HG03196 (cell line): ENCODE results near the gene CEP89.
"Not testable (repeated sequence)": the region's sequence is repeated elsewhere in the genome, so short reads cannot be mapped to it uniquely, and the experiment has no call there.

Experiments
- ATAC-seq: cut with Tn5 transposase; IDR thresholded peaks from one replicate; pipeline ENCODE4 v1.9.1; 2021; ENCODE audit not compliant: unreplicated experiment

The CEP89 gene

DNA sequence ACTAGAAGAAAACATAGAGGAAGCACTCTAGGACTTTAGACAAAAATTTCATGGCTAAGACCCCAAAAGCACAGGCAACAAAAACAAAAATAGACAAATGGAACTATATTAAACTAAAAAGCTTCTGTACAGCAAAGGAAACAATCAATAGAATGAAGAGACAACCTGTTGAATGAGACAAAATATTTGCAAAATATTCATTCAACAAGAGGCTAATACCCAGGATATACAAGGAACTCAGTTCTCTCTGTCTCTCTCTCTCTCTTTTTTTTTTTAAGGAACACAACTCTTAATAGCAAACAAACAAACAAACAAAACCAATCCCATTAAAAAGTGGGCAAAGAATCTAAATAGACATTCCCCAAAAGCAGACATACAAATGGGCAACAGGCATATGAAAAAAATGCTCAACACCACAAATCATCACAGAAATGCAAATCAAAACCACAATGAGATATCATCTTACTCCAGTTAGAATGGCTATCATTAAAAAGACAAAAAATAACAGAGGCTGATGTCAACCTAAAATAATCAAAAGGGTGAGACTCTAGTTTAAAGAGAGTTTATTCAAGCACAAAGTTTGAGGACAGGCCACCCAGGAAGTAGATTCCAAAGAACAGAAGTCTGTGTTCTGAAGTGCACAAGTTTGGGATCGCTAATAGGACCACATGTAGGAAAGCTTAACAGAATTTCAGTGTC is 75.1 kb downstream of the CEP89 start:
- ATAC-seq = no peak

DNA sequence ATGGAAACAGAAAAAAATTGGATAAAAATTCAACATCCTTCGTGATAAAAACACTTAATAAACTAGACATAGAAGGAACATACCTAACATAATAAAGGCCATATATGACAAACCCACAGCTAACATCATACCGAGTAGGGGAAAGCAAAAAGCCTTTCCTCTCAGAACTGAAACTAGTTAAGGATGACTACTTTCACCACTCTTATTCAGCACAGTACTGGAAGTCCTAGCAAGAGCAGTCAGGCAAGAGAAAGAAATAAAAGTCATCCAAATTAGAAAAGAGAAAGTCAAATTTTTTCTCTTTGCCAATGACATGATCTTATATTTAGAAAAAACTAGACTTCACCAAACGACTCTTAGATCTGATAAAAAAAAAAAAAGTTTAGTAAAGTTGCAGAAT is 76.4 kb downstream of the CEP89 start:
- no peak for ATAC-seq

DNA sequence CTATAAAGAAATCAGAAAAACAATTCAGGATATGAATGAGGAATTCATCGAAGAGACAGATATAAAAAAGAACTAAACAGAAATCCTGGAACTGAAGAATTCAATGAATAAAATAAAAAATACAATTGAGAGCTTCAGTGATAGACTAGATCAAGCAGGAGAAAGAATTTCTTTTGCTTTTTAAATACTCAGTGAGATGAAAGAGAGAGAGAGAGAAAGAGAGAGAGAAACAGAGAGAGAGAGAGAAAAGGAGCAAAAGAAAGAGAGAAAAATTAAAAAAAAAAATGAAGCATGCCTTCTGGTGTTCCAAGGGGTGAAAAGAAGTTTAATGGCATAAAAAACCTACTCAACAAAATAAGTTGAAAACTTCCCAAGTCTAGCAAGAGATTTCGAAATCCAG is 80.1 kb downstream of the CEP89 start:
- no peak for ATAC-seq

DNA sequence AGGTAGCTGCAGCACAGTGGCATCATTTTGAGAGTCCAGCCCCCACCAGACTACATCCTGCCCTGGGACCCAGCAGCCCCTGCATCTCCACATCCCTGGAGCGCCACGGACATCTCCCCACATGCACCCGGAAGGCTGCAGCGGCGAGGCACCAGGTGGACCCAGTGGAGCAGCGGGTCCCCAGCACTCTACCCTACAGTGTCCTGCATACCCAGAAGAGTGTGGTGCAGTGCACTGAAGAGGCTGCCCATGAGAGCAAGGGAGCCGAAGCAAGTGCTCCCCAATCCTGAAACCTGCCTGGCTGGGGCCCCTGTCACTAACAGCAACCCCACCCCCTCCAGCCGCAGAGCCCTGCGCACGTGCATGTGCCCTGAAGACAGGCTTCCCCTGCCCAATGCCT is 80.9 kb downstream of the CEP89 start:
- ATAC-seq = no peak

DNA sequence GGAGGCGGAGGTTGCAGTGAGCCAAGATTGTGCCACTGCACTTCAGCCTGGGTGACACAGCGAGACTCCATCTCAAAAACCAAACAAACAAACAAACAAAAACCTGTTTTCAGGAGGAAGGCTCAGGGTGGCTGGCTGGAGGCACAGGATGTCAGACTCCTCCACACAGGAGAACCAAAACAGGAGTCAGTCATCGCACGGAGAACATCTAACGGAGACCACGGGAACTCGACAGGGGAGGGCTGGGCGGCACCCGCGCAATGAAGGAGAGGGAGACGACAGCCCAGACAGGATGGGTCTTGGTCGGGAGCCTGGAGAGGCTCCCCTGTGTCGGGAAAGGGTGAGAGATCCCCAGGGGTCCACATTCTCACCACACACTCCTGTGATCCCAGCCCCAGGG is 81.4 kb downstream of the CEP89 start:
- no peak for ATAC-seq

DNA sequence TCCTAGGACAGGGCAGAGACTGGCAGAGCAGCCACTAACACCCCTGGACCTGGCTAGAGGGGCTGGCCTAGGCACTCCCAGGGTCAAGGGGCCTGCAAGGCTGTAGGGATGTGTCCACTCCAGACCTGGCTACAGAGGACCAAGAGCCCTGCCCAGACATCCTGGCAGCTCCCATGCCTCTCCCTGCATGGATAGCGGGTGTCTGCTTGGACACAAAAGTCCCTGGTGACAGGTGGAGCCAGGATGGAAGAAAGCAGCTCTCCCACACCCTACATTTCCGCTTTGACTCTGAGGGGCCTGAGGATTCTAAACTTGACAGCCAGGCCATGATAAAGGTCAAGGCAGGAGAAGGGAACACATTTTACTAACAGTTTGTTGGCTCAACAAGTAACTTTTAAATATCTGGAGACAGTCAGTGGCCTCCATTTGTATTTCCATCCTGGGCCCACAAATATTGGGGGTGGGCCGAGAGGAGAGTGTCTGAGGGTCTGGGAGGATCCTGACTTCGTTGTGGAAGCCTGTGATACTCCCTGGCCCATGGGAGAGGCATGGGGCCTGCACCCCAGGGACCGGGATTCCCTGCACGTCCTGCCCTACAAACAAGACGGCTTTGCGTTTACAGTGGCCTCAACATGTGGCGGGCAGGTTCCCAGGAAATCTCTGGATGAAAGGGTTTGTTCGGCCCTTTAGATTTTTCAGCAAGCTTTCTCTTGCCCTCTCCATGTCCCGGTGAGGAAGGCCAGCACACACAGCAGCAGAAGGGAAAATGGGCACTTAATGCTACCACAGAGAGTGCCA is 82.4 kb downstream of the CEP89 start:
- ATAC-seq = no peak

DNA sequence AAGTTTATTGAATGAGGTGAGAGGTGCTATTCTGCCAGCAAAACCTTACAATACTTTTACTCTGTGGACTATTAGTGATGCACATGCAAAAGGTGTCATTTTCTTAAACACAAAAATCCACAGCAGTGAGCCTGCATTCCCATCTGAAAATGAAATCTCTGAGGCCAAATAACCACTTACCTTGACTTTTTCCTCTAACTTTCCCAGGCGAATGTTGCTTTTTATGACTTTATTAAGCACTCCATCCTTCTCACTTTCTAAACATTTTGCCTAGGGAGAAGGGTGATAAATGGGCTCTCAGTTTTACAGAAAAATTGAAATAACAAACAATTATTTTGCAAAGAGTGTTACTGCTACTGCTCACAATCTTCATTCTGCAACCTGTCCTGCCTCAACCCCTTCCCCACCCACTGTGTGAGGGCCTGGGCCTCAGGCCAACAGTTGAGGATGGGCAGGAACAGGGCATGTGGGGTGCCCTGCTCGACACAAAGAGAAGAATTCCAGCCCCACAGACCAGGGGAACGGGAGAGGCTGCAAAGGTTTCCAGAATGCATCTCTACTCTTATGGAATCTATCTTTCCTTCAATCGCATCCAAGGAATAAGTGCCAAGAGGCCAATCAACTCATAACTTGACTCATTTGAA is 84.1 kb downstream of the CEP89 start:
- no peak for ATAC-seq

DNA sequence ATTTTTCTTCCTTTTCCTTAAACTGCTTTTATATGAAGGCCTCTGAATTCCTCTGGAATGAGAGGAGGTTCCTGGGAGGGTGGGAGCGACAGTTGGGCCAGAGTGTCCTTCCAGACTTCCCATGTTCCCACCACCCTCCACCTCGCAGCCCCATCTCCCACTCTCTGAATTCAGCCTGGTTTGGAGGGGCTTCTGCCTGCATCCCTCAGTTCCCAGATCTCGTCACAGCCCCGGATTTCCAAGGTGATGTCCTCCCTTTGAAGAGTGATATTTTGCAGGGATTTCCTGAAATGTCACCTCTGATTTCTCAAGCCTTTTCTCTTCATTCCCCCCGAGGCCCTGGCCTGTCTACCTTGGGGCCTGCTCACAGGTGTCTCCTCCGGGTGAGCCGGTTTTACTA is 85.5 kb downstream of the CEP89 start:
- no peak for ATAC-seq

DNA sequence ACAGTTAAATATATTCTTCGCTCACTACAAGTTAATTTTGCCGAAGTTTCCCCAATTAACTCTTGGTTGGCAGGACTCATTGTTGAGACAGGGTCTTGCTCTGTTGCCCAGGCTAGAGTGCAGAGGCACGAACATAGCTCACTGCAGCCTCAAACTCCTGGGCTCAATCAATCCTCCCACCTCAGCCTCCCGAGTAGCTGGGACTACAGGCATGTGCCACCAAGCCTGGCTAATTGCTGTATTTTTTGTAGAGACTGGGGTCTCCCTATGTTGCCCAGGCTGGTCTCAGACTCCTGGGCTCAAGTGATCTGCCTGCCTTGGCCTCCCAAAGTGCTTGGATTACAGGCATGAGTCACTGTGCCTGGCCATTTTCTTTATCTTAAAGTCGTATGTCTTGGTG is 86.5 kb downstream of the CEP89 start:
- not testable (repeated sequence) for ATAC-seq

DNA sequence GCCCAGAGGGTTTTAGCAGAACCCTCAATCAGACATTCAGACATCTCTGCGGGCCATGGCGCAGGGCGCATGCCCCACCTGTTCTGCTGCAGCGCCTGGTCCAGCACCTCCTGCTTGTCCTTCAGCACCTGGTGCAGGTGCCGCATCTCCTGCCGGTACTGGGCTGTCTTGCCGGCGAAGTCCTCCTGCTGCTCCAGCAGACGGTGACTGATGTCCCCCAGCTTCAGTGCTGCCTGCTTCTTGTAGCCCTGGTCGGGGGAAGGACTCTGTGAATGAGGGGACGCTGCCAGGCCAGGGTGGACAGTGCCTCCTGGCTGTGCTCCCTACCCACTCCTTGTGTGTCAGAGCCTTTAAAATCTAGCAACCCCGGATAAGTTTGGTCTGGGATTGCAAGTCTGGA is 90.0 kb downstream of the CEP89 start:
- no peak for ATAC-seq

DNA sequence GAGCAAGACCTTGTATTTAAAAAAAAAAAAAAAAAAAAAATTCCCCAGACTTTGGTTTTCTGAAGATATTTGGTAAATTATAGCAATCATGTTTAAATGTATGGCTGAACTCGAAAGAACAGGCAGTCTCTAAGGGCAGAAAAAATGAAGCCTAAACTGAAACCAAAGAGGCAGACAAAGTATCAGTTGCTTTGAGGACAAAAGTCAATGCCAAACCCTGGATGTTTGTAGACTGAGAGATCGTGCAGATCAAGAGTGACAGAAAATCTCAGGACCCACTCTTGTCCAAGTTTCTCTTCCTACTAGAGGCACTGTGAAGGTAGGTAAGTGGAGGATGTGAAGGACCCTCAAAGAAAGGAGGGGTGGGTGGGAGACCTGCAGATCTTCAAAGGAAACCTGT is 91.1 kb downstream of the CEP89 start:
- ATAC-seq = no peak

DNA sequence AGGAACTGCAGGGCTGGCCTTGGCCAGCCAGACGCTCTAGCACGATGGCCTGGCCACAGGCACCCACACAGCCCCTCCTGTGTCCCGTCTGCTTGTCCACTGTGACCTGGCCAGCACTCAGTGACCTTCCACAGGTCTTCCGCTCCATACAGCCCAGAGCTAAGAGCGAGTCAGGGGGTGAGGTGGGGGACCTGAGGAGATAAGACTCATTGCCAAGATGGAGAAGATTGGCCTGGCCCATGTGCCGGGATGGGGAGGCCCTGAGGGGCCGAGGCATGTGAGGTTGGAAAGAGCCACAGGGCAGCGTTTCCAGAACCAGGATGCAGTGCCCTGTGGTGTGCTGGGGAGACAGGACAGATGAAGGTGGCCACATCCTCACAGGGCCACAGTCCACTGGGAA is 92.0 kb downstream of the CEP89 start:
- ATAC-seq = no peak

DNA sequence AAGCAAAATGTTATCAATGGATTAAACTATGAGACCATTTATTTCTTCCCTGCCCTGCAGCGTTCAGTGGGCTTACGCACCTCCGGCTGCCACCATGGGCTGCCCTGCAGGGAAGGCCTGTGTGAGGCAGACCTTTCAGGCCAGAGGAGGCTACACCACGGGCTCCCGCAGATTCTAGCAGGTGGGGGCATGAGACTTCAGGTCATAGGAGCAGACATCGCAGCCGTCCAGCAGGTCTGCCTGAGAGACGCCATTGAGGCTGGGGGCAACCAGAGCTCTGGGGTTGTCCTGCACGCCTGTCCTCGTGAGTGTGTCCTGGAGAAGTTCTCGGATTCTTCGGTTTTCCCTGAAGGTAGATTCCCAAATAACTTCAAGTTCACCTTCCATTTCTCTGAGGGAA is 92.8 kb downstream of the CEP89 start:
- no peak for ATAC-seq

DNA sequence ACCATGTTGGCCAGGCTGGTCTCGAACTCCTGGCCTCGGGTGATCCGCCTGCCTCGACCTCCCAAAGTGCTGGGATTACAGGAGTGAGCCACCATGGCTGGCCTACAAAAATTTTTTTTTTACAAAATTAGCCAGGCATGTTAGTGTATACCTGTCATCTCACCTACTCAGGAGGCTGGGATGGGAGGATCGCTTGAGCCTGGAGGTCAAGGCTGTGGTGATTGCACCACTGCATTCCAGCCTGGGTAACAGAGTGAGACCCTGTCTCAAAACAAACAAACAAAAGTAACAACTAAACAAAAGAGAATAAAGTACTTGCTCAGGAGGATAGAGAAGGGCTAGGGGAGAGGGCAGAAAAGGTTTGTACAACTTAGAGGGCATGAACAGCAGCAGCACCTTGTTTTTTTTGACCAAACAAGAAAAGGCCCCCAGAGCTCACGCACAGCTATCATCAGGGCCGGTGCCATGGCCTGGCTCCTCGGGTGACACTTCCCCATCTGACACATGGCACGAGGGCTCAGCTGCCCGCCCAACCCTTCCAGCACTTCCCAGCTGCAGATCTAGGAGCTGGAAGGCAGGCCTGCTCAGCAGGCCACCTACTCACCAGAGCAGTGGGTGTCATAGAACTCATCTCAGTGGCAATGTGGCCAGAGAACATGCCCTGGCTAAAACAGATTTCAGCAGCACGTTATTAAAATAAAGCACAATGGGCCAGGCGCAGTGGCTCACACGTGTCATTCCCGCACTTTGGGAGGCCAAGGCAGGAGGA is 93.6 kb downstream of the CEP89 start:
- ATAC-seq = no peak

DNA sequence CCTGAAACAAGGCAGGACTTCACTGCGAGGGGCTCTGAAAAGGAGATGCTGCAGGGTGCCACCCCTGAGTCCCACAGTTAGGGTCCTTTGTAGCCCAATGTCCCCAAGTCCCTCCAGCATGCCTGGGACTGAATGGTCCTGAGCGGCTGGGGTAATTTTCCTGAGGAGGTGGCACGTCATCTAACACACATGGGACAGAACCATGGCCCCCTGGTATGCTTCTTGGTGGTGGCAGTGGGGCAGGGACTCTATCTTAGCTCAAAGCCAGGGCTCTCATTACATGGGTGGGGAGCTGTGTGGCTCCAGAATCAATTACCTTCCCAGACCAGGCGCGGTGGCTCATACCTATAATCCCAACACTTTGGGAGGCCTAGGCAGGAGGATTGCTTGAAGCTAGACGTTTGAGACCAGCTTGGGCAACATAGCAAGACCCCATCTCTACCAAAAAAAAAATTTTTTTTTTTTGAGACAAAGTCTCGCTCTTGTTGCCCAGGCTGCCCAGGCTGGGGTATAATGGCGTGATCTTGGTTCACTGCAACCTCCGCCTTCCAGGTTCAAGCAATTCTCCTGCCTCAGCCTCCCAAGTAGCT is 94.3 kb downstream of the CEP89 start:
- no peak for ATAC-seq

DNA sequence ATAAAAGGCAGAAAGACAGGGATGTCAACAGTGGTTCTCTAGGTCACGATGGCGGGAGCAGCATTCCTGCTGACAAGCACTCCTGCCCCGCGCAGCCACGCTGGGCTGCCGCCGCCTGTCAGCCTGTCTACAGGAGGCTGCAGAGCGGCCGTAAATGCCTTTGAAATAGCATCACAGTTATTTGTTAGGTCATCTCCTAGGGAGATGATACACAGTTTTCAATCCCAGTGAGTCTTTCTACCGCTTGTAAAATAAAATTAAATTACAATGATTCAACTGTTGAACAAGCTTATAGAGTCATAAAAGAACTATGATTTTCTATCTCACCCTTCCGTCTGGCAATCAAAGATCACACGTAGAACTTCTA is 94.9 kb downstream of the CEP89 start:
- ATAC-seq = no peak

DNA sequence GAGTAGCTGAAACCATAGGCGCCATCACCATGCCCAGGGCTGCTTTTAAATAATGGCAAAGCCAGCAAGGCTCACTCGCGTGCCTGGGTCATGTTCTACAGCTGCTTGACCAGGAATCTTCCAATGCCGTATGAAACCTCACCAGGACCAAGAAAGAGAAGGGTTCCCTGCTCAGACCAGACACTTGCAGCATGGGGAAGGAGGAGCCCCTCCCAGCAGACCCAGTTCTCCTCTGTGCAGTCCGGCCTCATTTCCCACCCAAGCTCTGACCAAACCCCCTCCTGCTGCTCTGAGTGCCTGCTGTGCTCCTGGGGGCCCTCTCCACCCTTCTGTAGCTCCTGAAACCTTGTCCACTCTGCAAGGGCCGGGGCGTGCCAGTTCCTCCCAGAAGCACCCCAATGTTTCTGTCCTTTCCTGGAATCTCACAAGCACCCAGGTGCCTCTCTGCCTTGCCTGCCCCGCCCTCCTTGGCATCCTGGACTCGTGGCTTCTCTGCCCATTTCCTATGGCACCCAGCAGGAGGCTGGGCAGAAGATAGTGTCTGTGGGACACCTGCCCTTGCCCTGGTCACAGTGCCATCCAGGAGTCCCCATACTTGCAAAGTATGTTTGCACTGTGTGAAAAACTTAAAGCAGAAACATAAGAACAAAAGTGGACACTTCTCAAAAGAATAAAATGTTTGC is 95.4 kb downstream of the CEP89 start:
- no peak for ATAC-seq

DNA sequence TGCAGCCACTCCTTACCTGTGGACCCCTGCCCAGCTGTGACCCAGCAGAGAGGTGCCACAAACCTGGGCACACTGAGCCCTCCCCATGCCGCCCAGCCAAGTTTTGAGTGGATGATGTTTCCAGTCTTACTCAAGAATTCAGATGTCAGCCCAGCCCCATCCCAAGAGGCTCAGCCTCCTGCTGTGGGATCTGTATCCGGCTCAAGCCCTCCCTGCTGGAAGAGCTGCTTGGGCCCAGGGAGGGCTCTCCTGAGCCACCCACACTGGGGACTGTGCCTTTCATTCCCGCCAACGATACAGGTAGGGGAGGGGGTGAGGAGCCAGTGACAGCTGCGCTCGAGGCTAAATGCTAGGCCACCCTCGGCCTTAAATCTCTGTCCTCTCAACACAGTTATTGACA is 96.3 kb downstream of the CEP89 start:
- no peak for ATAC-seq

DNA sequence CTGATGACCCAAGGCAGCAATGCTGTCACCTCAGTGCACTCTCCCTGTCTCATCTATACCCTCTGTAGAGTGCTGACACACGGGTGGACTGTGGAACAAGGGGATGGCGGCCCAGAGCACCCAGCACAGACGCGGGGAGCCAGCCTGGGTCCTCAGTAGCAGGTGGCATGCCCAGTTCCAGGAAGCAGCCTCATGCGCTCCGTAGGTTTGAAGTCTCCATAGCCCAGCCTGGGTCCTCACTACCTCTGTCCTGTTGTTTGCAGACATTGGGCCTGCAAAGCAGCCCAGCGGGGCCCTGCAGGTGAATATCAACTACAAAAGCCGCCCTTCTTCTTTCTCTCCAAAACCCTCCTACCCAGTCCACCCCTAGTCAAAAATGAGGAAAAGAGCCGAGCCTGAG is 97.2 kb downstream of the CEP89 start:
- ATAC-seq = no peak

DNA sequence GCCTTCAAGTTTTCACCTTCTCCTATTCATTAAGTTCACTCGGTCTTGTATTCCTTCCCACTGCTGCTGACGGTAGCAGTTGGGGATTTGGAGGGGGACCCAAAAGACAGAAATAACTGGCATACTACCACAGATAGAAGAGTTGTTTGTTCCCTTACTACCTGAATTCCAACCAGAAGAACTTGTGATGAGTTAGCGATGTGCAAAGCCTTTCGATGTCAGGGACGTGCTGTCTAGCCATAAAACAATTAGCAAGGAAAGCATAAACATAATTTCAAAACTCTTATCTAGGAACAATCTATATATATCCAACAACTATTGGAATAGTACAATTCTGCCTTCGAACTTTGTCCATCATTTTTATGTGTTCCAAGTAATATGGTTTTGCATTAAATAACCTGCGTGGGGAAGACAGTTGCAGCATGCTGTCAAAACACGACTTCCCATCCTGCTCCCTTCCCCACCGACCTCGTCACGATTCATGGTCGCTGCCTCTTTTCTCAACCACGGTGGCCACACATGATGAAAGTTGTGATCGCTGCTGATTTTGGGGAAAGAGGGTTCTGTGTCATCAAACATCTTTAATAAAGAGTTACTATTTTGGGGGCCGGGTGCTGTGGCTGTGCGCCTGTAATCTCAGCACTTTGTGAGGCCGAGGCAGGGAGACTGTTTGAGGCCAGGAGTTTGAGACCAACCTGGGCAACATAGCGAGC is 98.4 kb downstream of the CEP89 start:
- no peak for ATAC-seq
